H54 (cell line): ENCODE data around the gene GPR108.

Source experiments
- DNase-seq: peaks from one replicate; pipeline ENCODE4 v3.0.0; 2011; ENCODE audit warnings: low spot score, mixed read lengths; ENCODE audit not compliant: insufficient read length
- FAIRE-seq: peaks from 3 replicates; lab custom pipeline; 2011; peaks lifted over from hg19 to GRCh38; lab: Jason Lieb, UNC
- POLR2A ChIP-seq: IDR thresholded peaks from 2 replicates; pipeline ENCODE4 v1.6.1; 2011; ENCODE audit warnings: low read depth, mild to moderate bottlenecking, low read length

GPR108 gene

DNA sequence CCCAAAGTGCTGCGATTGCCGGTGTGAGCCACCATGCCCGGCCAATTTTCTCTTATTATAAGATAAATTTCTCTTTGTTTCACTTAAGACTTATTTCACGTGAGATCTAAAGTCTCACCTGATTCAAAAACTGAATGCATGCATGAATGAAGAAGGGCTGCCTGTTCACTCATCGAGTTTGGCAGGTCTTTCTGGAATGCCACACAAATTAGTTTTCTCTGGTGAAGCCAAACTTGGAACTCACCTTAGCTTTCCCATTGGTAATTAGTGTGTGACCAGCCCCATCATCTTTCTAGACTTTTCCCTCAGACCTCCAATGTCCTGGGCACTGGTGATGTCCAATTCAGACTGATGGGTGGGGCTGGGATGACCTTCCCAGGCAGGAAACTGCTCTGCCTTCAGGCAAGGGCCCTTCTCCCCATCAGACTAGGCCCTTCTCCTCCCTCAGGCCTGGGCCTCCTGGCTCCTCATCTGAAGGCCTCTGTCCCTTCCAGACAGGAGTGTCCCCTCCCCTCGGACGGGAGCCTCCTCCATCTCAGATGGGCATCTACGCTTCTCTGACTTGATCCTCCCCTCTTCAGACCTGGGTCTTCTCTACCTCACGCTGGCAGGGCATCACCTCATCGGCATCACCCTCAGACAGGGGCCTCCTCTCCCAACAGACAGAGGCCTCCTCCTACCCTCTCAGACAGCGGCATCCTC is 31.3 kb downstream of the GPR108 start:
- TF ChIP-seq POLR2A = no peak
- DNase-seq = no peak
- no peak for FAIRE-seq

DNA sequence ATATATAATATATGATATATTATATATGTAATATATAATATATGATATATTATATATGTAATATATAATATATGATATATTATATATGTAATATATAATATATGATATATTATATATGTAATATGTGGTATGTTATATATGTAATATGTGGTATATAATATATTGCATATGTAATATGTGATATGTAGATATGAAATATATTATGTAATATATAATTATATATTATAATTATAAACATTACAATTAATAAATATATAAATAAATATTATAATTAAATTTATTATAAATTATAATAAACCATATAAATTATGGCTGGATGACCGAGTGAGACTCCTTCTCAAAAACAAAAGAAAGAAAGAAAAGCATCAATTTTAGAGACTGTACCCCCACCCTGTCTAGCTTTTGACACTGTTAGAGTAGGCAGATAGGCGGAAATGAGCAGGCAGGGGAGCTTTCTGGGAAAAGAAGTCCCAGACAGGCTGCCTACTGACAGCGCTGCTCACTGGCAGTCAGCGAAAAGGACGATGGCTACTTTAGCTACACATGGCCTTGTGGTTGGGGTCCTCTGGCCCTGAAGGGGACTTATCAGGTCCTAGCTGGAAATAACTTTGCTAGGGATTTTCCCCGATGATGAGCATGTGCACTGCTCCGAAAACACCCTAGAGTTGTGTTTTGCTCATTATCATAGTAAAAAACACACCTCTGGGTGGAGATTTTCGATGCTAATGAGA is 36.6 kb downstream of the GPR108 start:
- no peak for FAIRE-seq
- no peak for DNase-seq
- TF ChIP-seq POLR2A = no peak

DNA sequence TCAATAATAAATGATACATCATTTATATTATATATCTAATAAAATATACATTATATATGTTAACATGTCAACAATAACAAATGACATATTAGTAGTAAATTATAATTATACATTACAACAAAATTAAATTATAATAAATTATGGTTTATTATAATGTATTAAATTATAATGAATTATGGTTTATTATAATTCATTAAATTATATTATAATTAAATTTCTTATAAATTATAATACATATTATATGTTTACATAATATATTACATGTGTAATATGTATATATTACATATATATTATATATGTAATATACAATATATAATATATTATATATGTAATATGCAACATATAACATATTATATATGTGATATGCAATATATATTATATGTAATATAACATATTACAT is 37.4 kb downstream of the GPR108 start:
- FAIRE-seq (no peak), DNase-seq (no peak)
- no peak for TF ChIP-seq POLR2A

DNA sequence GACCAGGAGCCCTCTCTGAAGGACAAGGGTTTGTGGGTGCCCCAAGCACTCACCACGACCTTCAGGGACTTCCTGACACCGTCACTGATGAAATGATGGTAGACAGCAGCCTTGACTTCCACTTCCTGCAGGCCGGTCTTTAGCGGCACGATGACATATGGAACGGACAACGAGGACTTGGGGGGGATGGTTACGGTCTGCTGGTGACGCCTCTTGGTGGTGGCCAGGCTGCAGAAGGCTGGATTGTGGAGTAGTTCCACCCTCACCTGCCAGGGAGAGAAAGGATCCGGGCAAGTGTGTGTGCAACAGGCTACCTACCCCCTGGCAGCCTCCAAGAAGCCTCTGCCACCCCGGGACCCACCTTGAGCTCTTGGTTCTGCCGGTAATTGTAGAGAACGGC is 40.1 kb downstream of the GPR108 start:
- no peak for DNase-seq
- FAIRE-seq = no peak

DNA sequence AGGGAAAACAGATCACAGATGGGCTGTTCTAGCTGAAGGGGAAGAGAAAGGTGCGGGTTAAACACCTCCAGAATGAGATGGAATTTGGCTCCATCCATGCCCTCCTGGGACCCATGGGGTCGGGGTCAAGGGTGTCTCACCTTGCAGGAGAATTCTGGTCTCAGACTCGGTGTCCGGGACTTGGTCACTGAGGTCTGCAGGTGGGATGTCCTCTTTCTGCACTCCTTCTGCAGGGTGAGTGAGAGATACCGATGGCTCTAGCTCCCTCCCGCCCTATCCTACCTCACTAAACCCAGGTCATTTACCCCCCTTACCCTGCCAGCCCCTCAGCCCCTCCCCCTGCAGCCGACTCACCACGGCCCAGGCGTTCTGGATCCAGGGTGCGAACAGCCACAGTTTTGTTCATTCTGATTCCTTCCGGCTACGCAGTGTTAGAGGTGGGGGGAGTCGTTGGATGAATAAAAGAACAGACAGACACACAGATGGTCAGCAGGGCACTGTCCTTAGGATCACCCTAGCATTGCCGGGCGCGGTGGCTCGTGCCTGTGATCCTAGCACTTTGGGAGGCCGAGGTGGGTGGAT is 41.0 kb downstream of the GPR108 start:
- FAIRE-seq = no peak
- no peak for DNase-seq
- no peak for TF ChIP-seq POLR2A

More for the DNA sequence above, 40.1 kb downstream of the GPR108 start:
- no peak for TF ChIP-seq POLR2A

DNA sequence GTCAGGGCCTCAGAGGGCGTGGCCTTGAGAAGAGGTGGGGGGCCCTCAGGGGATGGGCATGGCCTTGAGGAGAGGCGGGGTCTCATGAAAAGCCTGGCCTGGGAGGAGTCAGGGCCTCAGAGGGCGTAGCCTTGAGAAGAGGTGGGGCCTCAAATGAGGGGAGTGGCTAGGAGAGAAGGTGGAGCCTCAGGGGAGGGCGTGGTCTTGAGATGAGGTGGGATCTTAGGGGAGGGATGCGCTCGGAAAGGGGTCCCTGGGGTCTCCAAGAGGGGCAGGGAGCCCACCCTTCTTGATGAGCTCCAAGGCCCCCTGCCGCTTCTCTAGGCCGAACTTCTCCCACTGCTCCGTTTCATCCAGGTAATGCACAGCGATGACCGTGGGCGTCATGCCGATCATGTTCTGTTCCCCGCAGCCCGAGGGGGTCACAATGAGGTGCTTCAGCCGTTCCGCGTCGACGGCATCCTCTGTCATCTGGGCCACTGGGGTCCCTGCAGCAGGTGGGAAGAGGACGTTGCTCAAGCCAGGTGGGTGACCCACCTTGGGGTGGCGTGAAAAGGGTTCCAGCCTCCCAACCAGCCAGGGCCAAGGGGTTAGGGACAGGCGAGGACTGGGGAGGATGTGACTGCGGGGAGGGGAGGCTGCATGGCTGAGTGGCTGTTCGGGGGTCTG is 43.1 kb downstream of the GPR108 start:
- TF ChIP-seq POLR2A = no peak
- FAIRE-seq = no peak
- DNase-seq = no peak

DNA sequence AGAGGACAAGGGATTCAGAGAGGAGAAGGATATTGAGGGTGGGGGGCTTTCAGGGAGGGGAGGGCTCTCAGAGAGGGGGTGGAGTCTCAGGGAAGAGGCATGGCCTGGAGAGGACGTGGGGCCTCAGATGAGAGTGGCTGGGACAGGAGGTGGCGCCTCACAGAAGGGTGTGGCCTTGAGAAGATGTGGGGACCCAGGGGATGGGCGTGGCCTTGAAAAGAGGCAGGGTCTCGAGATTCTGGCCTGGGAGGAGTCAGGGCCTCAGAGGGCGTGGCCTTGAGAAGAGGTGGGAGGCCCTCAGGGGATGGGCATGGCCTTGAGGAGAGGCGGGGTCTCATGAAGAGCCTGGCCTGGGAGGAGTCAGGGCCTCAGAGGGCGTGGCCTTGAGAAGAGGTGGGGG is 43.7 kb downstream of the GPR108 start:
- no peak for FAIRE-seq

DNA sequence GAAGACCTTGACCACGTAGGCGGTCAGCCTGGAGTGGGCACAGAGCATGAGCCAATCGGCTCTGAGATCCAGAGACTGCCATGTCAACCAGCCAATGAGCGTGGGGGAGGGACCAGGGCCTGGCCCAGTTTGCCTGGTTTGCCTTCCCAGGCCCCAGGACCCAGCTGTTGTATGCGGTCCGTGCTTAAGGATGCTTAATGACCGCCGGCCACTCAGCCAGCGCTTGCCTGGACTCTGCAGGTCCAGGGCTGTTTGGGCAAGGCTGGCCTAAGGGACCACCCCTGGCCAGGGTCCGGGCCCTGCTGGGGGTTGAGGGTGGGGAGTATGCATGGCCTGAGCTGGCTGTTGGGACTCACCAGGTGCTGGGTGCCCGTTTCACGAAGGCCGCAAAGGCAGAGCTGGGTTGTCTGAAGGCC is 44.3 kb downstream of the GPR108 start:
- no peak for FAIRE-seq

More for the DNA sequence above, 43.7 kb downstream of the GPR108 start:
- no peak for DNase-seq
- TF ChIP-seq POLR2A = no peak

DNA sequence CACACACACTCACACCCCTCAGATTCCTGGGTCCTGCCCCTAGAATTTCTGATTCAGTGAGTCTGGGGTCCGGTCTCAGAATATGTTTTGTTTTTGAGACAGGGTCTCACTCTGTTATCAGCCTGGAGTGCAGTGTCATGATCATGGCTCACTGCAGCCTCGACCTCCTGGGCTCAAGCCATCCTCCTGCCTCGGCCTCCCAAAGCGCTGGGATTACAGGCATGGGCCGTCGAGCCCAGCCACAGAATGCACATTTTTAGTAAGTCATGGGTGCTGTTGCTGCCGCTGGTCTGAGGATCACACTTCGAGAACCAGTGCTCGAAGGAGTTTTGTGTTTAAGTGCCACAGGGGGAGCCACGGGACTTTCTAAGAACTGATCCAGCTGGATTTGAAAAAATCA is 45.4 kb downstream of the GPR108 start:
- FAIRE-seq (no peak), DNase-seq (no peak)

More for the DNA sequence above, 44.3 kb downstream of the GPR108 start:
- TF ChIP-seq POLR2A = no peak
- DNase-seq = no peak

DNA sequence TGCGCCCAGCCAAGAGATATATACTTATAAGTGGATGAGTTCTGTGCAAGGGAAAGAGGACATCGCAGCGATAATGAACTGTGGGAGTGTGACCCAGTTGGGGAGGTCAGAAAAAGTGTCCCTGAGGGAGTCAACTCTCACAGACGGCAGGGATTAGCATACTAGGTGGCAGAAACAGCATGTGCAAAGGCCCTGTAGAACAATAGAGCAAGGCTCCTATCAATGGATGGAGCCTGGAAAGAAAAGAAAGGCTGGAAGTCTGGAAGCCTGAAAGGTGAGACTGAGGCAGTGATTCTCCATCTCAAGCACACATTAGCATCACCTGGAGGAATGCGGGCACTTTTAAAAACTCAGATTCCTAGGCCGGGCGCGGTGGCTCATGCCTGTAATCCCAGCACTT is 46.0 kb downstream of the GPR108 start:
- no peak for TF ChIP-seq POLR2A
- FAIRE-seq = no peak
- no peak for DNase-seq

More for the DNA sequence above, 45.4 kb downstream of the GPR108 start:
- no peak for TF ChIP-seq POLR2A

DNA sequence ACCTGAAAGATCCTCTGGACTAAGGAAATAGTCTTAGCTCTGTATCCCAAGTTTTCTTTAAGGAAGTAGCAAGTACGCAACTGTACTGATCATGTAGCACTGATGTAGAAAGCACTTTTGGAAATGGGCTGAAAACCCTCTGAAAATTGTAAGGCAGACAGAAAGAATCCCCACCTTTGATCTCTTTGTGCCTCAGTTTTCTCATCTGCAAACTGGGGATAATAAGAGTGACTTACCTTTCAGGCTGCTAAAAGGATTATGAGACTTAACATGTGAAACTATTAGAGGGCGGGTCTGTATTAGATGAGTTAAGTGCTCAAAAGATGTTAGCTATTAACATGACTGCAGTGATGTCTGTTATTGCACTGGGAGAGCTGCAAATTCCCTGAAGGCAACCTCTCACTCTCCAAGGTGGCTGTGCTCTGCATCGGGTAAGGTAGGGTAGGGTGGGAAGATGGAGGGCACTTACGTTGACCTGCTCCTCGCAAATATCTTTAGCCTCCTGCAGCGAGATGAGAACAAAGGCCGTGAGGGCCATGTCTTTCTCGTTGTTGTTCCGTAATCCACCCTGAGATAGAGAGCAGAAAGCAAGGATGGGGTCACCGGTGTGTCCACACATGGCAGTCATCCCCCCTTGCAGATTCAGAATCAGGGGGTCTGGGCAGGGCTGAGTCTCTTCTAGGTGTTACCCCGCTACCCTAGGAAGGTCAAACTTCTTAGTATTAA is 47.1 kb downstream of the GPR108 start:
- FAIRE-seq (no peak), DNase-seq (no peak)
- no peak for TF ChIP-seq POLR2A

DNA sequence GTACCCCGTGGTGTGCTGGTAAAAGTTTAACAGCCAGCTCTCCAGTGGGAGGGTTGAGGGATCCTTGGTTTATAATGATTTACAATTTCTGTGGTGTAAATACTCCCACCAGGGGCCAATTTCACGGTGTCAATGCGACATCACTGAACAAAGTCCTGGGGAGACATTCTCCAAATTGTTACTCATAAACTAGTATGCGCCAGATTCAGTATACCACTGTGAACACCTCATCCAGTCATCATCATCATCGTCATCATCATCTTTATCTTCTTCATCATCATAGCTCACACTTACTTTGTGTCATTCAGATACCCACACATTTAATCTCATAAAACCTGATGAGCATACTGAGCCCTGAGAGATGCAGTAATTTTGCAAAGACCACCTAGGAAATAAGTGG is 50.3 kb downstream of the GPR108 start:
- no peak for FAIRE-seq

DNA sequence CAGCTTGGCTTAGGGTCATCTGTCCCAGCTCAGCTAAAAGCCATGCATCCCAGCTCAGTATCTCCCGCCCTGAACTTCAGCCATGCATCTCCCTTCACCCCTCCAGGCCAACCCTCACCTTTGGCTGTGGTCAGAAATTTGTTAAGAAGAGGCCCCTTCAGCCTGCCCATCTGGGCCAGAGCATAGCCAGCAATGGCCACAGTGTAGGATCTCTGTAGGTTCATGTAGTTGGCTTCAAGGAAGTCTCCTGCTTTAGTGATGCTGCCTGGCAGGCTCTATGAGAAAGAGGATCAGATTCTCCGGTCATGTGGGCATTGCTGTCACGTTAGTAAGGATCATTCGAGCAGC is 50.8 kb downstream of the GPR108 start:
- TF ChIP-seq POLR2A = no peak
- FAIRE-seq (no peak), DNase-seq (no peak)

More for the DNA sequence above, 50.3 kb downstream of the GPR108 start:
- no peak for TF ChIP-seq POLR2A
- no peak for DNase-seq
